Endothelial cell (in vitro differentiated cells): Measurements from ENCODE around the gene LARGE1. TPM values are rescaled to one million over a fixed set of nuclear protein-coding genes. Genes with fewer than 3 reads are reported as not detected.

ENCODE experiments used
- DNase-seq: peaks from one replicate; pipeline ENCODE4 v3.0.0; 2021; ENCODE audit warnings: low spot score
- H3K27ac Mint-ChIP-seq: one replicate; pipeline ENCODE4 v1.8.0; 2021; ENCODE audit warnings: mixed read lengths, inconsistent platforms; ENCODE audit not compliant: unreplicated experiment
- H3K27me3 Mint-ChIP-seq: one replicate; pipeline ENCODE4 v1.8.0; 2021; ENCODE audit warnings: mild to moderate bottlenecking, moderate library complexity, mixed read lengths, inconsistent platforms; ENCODE audit not compliant: unreplicated experiment
- H3K36me3 Mint-ChIP-seq: one replicate; pipeline ENCODE4 v1.8.0; 2021; ENCODE audit warnings: mild to moderate bottlenecking, low read depth, mixed read lengths, inconsistent platforms; ENCODE audit not compliant: unreplicated experiment
- H3K4me1 Mint-ChIP-seq: one replicate; pipeline ENCODE4 v1.8.0; 2021; ENCODE audit warnings: mild to moderate bottlenecking, mixed read lengths, inconsistent platforms; ENCODE audit not compliant: unreplicated experiment
- H3K4me3 Mint-ChIP-seq: one replicate; pipeline ENCODE4 v1.8.0; 2021; ENCODE audit warnings: mild to moderate bottlenecking, mixed read lengths, inconsistent platforms; ENCODE audit not compliant: unreplicated experiment
- H3K9me3 Mint-ChIP-seq: one replicate; pipeline ENCODE4 v1.8.0; 2021; ENCODE audit warnings: mixed read lengths, inconsistent platforms; ENCODE audit not compliant: unreplicated experiment
- total RNA-seq: library from RNA; stranded (reverse); fragmentation: NEBNext Ultra II Directional; extraction: Animal tissue kit (Norgen Biotek cat#: 25700); gene quantifications from one replicate; pipeline ENCODE4 v1.2.1, GENCODE V29; 2021; ENCODE audit not compliant: unreplicated experiment
- TF ChIP-seq, protein P1 (sequence below): fragments of 200-600 bp; sonication (generic); IDR thresholded peaks from one replicate; pipeline ENCODE4 v1.5.0; 2021; ENCODE audit warnings: antibody characterized with exemption; ENCODE audit not compliant: unreplicated experiment

Gene LARGE1
- total RNA-seq, 1 donor from 2014 or later, result 25.4 TPM

- no peaks in the 10 kb centered on the region for H3K27me3 Mint-ChIP-seq
- H3K4me1 Mint-ChIP-seq, result peaks cover 21% of the 10 kb centered on the region
- H3K9me3 Mint-ChIP-seq, result no peaks in the 10 kb centered on the region
- H3K4me3 Mint-ChIP-seq, result no peak overlapping the region
- DNase-seq, result no peak
- TF ChIP-seq, protein P1, sequence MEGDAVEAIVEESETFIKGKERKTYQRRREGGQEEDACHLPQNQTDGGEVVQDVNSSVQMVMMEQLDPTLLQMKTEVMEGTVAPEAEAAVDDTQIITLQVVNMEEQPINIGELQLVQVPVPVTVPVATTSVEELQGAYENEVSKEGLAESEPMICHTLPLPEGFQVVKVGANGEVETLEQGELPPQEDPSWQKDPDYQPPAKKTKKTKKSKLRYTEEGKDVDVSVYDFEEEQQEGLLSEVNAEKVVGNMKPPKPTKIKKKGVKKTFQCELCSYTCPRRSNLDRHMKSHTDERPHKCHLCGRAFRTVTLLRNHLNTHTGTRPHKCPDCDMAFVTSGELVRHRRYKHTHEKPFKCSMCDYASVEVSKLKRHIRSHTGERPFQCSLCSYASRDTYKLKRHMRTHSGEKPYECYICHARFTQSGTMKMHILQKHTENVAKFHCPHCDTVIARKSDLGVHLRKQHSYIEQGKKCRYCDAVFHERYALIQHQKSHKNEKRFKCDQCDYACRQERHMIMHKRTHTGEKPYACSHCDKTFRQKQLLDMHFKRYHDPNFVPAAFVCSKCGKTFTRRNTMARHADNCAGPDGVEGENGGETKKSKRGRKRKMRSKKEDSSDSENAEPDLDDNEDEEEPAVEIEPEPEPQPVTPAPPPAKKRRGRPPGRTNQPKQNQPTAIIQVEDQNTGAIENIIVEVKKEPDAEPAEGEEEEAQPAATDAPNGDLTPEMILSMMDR, result no peak
- no peaks in the 10 kb centered on the region for H3K36me3 Mint-ChIP-seq
- H3K27ac Mint-ChIP-seq, result no peak overlapping the region
These were observed 145.5 kb downstream of the LARGE1 start for GRCh38 chr22:33774781-33775180.

GRCh38 chr22:33772745-33773144, 147.5 kb downstream of the LARGE1 start:
- DNase-seq, result no peak
- no peaks in the 10 kb centered on the region for H3K27me3 Mint-ChIP-seq
- H3K27ac Mint-ChIP-seq, result no peak overlapping the region
- H3K36me3 Mint-ChIP-seq, result no peaks in the 10 kb centered on the region
- peaks cover 21% of the 10 kb centered on the region for H3K4me1 Mint-ChIP-seq
- no peak overlapping the region for H3K4me3 Mint-ChIP-seq
- TF ChIP-seq, protein P1, result no peak
- H3K9me3 Mint-ChIP-seq, result no peaks in the 10 kb centered on the region

GRCh38 chr22:33771136-33771535, 149.1 kb downstream of the LARGE1 start:
- Mint-ChIP-seq H3K4me3 (no peak overlapping the region), H3K9me3 (no peaks in the 10 kb centered on the region), H3K36me3 (no peaks in the 10 kb centered on the region), H3K27ac (no peak overlapping the region), H3K4me1 (peaks cover 11% of the 10 kb centered on the region), H3K27me3 (no peaks in the 10 kb centered on the region)
- TF ChIP-seq, protein P1, result no peak
- no peak for DNase-seq

- Mint-ChIP-seq H3K27ac (no peak overlapping the region), H3K9me3 (no peaks in the 10 kb centered on the region), H3K36me3 (no peaks in the 10 kb centered on the region), H3K4me3 (no peak overlapping the region), H3K27me3 (no peaks in the 10 kb centered on the region), H3K4me1 (peaks cover 7% of the 10 kb centered on the region)
- DNase-seq, result no peak
- TF ChIP-seq, protein P1, result no peak
These were observed 149.6 kb downstream of the LARGE1 start for GRCh38 chr22:33770723-33771122.

DNA sequence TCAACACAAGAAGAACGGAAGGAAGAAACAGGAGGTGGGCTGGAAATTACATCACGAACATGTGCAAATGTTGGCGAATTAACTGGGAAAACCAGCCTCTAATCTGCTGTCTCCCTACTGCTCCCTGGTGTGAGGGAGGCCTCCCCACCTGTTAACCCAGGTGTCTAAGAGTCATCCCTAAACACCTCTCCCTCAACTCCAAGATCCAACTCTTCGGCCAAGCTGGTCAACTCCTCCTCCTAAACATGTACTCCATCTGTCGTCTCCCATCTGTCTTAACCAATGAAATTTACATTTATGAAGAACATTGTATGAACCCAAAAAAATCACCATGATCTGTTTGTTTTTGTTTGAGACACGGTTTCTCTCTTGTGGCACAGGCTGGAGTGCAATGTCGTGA, 154.2 kb downstream of the LARGE1 start:
- no peak for DNase-seq
- H3K4me1 Mint-ChIP-seq, result no peaks in the 10 kb centered on the region
- H3K9me3 Mint-ChIP-seq, result no peaks in the 10 kb centered on the region
- TF ChIP-seq, protein P1, result no peak
- H3K27ac Mint-ChIP-seq, result no peak overlapping the region
- no peaks in the 10 kb centered on the region for H3K36me3 Mint-ChIP-seq
- H3K27me3 Mint-ChIP-seq, result no peaks in the 10 kb centered on the region
- no peak overlapping the region for H3K4me3 Mint-ChIP-seq
